A673 (cell line): ENCODE results near the gene ANKRD12.

ENCODE experiments used
- EZH2 ChIP-seq: fragments of 200-600 bp; sonication (generic); IDR thresholded peaks from 2 replicates; pipeline ENCODE4 v1.6.1; 2017; ENCODE audit warnings: borderline replicate concordance, low read depth, mild to moderate bottlenecking, mixed read lengths, antibody characterized with exemption, low read length; ENCODE audit not compliant: poor library complexity, severe bottlenecking
- TF ChIP-seq, protein P1 (sequence below): fragments of 300-800, 200-600 bp; sonication (generic); conservative IDR thresholded peaks from 2 replicates; pipeline ENCODE4 v1.5.1; 2017; ENCODE audit warnings: low read depth, mild to moderate bottlenecking, antibody characterized with exemption, low read length, moderate library complexity, mixed read lengths

- TF ChIP-seq, protein P1, sequence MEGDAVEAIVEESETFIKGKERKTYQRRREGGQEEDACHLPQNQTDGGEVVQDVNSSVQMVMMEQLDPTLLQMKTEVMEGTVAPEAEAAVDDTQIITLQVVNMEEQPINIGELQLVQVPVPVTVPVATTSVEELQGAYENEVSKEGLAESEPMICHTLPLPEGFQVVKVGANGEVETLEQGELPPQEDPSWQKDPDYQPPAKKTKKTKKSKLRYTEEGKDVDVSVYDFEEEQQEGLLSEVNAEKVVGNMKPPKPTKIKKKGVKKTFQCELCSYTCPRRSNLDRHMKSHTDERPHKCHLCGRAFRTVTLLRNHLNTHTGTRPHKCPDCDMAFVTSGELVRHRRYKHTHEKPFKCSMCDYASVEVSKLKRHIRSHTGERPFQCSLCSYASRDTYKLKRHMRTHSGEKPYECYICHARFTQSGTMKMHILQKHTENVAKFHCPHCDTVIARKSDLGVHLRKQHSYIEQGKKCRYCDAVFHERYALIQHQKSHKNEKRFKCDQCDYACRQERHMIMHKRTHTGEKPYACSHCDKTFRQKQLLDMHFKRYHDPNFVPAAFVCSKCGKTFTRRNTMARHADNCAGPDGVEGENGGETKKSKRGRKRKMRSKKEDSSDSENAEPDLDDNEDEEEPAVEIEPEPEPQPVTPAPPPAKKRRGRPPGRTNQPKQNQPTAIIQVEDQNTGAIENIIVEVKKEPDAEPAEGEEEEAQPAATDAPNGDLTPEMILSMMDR = no peak
- TF ChIP-seq EZH2 = no peak
Observed at GRCh38 chr18:9172506-9173127, 36.0 kb downstream of the ANKRD12 start.
